H9 (cell line): ENCODE measurements around the gene OSBPL1A. TPM values are rescaled to one million over a fixed set of nuclear protein-coding genes. Genes with fewer than 3 reads are reported as not detected.

Source experiments
- DNase-seq: peaks from one replicate; pipeline ENCODE4 v3.0.0-alpha.2; 2017
- H2AFZ ChIP-seq: one replicate; pipeline ENCODE4 v1.6.1; 2013; ENCODE audit warnings: mild to moderate bottlenecking, low read length, control low read depth, moderate library complexity
- H2AK5ac ChIP-seq: 2 replicates; pipeline ENCODE4 v1.6.1; 2013; ENCODE audit warnings: low read length, control low read depth, mixed read lengths; ENCODE audit not compliant: insufficient read length
- H2BK120ac ChIP-seq: one replicate; pipeline ENCODE4 v1.6.1; 2013; ENCODE audit warnings: low read depth, mild to moderate bottlenecking, low read length, control low read depth, inconsistent platforms; ENCODE audit not compliant: poor library complexity, severe bottlenecking
- H2BK12ac ChIP-seq: 2 replicates; pipeline ENCODE4 v1.6.1; 2013; ENCODE audit warnings: low read length, control low read depth, mixed read lengths, low read depth; ENCODE audit not compliant: insufficient read length
- H2BK15ac ChIP-seq: 2 replicates; pipeline ENCODE4 v1.6.1; 2013; ENCODE audit warnings: low read depth, low read length, control low read depth
- H2BK20ac ChIP-seq: one replicate; pipeline ENCODE4 v1.6.1; 2013; ENCODE audit warnings: low read depth, mild to moderate bottlenecking, low read length, control low read depth, inconsistent platforms; ENCODE audit not compliant: poor library complexity, severe bottlenecking
- H2BK5ac ChIP-seq: 2 replicates; pipeline ENCODE4 v1.6.1; 2013; ENCODE audit warnings: low read length, control low read depth, mixed read lengths; ENCODE audit not compliant: insufficient read length
- H3K14ac ChIP-seq: 2 replicates; pipeline ENCODE4 v1.6.1; 2013; ENCODE audit warnings: low read length, control low read depth; ENCODE audit not compliant: insufficient read depth
- H3K18ac ChIP-seq: 2 replicates; pipeline ENCODE4 v1.6.1; 2013; ENCODE audit warnings: low read depth, mild to moderate bottlenecking, mixed read lengths, low read length, control low read depth; ENCODE audit not compliant: insufficient read length
- H3K23ac ChIP-seq: 2 replicates; pipeline ENCODE4 v1.6.1; 2013; ENCODE audit warnings: low read length, control low read depth, mixed read lengths, low read depth; ENCODE audit not compliant: insufficient read length
- H3K23me2 ChIP-seq: 2 replicates; pipeline ENCODE4 v1.6.1; 2013; ENCODE audit warnings: low read depth, mild to moderate bottlenecking, mixed read lengths, low read length, control low read depth; ENCODE audit not compliant: insufficient read length, poor library complexity, severe bottlenecking
- H3K27ac ChIP-seq: 2 replicates; pipeline ENCODE4 v1.5.1; 2013; ENCODE audit warnings: low read length, control low read depth, mixed read lengths, low read depth; ENCODE audit not compliant: insufficient read length
- H3K27me3 ChIP-seq: 2 replicates; pipeline ENCODE4 v1.6.1; 2013; ENCODE audit warnings: low read length, control low read depth, inconsistent platforms; ENCODE audit not compliant: insufficient read depth
- H3K4ac ChIP-seq: 2 replicates; pipeline ENCODE4 v1.6.1; 2013; ENCODE audit warnings: low read depth, mild to moderate bottlenecking, control low read depth, inconsistent platforms, low read length, moderate library complexity
- H3K4me1 ChIP-seq: 2 replicates; pipeline ENCODE4 v1.6.1; 2013; ENCODE audit warnings: low read length, control low read depth, inconsistent platforms; ENCODE audit not compliant: insufficient read depth
- H3K4me2 ChIP-seq: 2 replicates; pipeline ENCODE4 v1.6.1; 2013; ENCODE audit warnings: low read length, control low read depth, mixed read lengths; ENCODE audit not compliant: insufficient read length, insufficient read depth
- H3K56ac ChIP-seq: 2 replicates; pipeline ENCODE4 v1.6.1; 2013; ENCODE audit warnings: low read depth, mild to moderate bottlenecking, mixed read lengths, low read length, control low read depth; ENCODE audit not compliant: insufficient read length
- H3K79me1 ChIP-seq: 2 replicates; pipeline ENCODE4 v1.6.1; 2013; ENCODE audit warnings: low read depth, mild to moderate bottlenecking, moderate library complexity, low read length, control low read depth, inconsistent platforms; ENCODE audit not compliant: insufficient read depth, poor library complexity, severe bottlenecking
- H3K79me2 ChIP-seq: 2 replicates; pipeline ENCODE4 v1.6.1; 2013; ENCODE audit warnings: low read length, control low read depth, inconsistent platforms; ENCODE audit not compliant: insufficient read depth
- H3K9ac ChIP-seq: 2 replicates; pipeline ENCODE4 v1.6.1; 2013; ENCODE audit warnings: low read length, control low read depth, mixed read lengths; ENCODE audit not compliant: insufficient read length; ENCODE audit errors: extremely low read depth
- H3K9me3 ChIP-seq: one replicate; pipeline ENCODE4 v1.6.1; 2013; ENCODE audit warnings: low read depth, low read length, inconsistent platforms; ENCODE audit not compliant: control insufficient read depth
- H3T11ph ChIP-seq: one replicate; pipeline ENCODE4 v1.6.1; 2013; ENCODE audit warnings: mild to moderate bottlenecking, low read length, control low read depth, inconsistent platforms
- H4K20me1 ChIP-seq: one replicate; pipeline ENCODE4 v1.6.1; 2013; ENCODE audit not compliant: control insufficient read depth, insufficient read length, insufficient read depth
- H4K5ac ChIP-seq: 2 replicates; pipeline ENCODE4 v1.6.1; 2013; ENCODE audit warnings: low read depth, mild to moderate bottlenecking, mixed read lengths, low read length, control low read depth; ENCODE audit not compliant: insufficient read length
- H4K8ac ChIP-seq: replicated peaks from 2 replicates; pipeline ENCODE4 v1.6.1; 2013; ENCODE audit warnings: low read length, control low read depth, mixed read lengths, low read depth; ENCODE audit not compliant: insufficient read length
- H4K91ac ChIP-seq: 2 replicates; pipeline ENCODE4 v1.6.1; 2013; ENCODE audit warnings: low read depth, mild to moderate bottlenecking, moderate library complexity, mixed read lengths, low read length, control low read depth; ENCODE audit not compliant: insufficient read length
- H3K27ac Mint-ChIP-seq, 3 experiments: 2 replicates in 2 of 3; 3 replicates in 1 of 3; pipeline ENCODE4 v1.8.0; 2020 to 2021; ENCODE audit warnings: mixed read lengths in 3 of 3, mild to moderate bottlenecking in 1 of 3, moderate library complexity in 1 of 3
- H3K27me3 Mint-ChIP-seq: 2 replicates; pipeline ENCODE4 v1.8.0; 2021; ENCODE audit warnings: low read depth, mild to moderate bottlenecking, moderate library complexity, mixed read lengths
- H3K36me3 Mint-ChIP-seq, 3 experiments: 2 replicates in 2 of 3; 3 replicates in 1 of 3; pipeline ENCODE4 v1.8.0; 2020 to 2021; ENCODE audit warnings: low read depth in 3 of 3, mixed read lengths in 3 of 3; ENCODE audit not compliant: insufficient read depth in 1 of 3
- H3K4me1 Mint-ChIP-seq, 2 experiments: 2 replicates each; pipeline ENCODE4 v1.8.0; 2020; ENCODE audit warnings: mixed read lengths in 2 of 2
- H3K4me3 Mint-ChIP-seq, 2 experiments: 2 replicates in 1 of 2; 3 replicates in 1 of 2; pipeline ENCODE4 v1.8.0; 2020 to 2021; ENCODE audit warnings: mild to moderate bottlenecking in 2 of 2, mixed read lengths in 2 of 2, moderate library complexity in 1 of 2
- H3K9me3 Mint-ChIP-seq, 2 experiments: 2 replicates in 1 of 2; 3 replicates in 1 of 2; pipeline ENCODE4 v1.8.0; 2020; ENCODE audit warnings: mild to moderate bottlenecking in 2 of 2, mixed read lengths in 2 of 2, moderate library complexity in 1 of 2
- WGBS: extraction: QIAGEN DNeasy Blood & Tissue Kit; methylation state at CpG from one replicate; pipeline ENCODE4 v1.1.7; 2013; ENCODE audit warnings: missing lambda C conversion rate, low lambda C conversion rate, mixed read lengths; ENCODE audit not compliant: insufficient read length; ENCODE audit errors: extremely low coverage; 5-methylcytosine and 5-hydroxymethylcytosine counted together
- total RNA-seq: library from RNA; stranded (reverse); gene quantifications from 2 replicates; pipeline ENCODE4 v1.2.1, GENCODE V29; 2021
- TF ChIP-seq, protein P1 (sequence below): fragments of 200-600 bp; sonication (generic); conservative IDR thresholded peaks from 3 replicates; pipeline ENCODE4 v1.8.0; 2021; ENCODE audit warnings: antibody characterized with exemption, mild to moderate bottlenecking

The OSBPL1A gene
- total RNA-seq, 1 experiment from 2014 or later, result 33.9 TPM

- H3K27me3 Mint-ChIP-seq, result no peaks in the 10 kb centered on the region
Observed at GRCh38 chr18:24321071-24321470, 76.6 kb downstream of the OSBPL1A start.

More at GRCh38 chr18:24321071-24321470, 76.6 kb downstream of the OSBPL1A start:
- Histone ChIP-seq H3K14ac (no peak overlapping the region), H4K91ac (no peak overlapping the region), H3K23me2 (no peaks in the 10 kb centered on the region), H3K4me2 (no peak overlapping the region), H2AFZ (no peak overlapping the region), H4K20me1 (no peaks in the 10 kb centered on the region), H2BK20ac (no peak overlapping the region), H3K9ac (no peak overlapping the region), H2BK5ac (no peak overlapping the region), H3K23ac (no peak overlapping the region), H3K4me1 (no peaks in the 10 kb centered on the region), H2BK120ac (no peak overlapping the region), H3K79me1 (no peaks in the 10 kb centered on the region), H3K4ac (no peak overlapping the region), H3K79me2 (no peaks in the 10 kb centered on the region), H2BK15ac (no peak overlapping the region), H4K8ac (no peak overlapping the region), H2BK12ac (no peak overlapping the region), H3K27ac (no peak overlapping the region), H3K9me3 (no peaks in the 10 kb centered on the region), H2AK5ac (no peak overlapping the region), H3K18ac (no peak overlapping the region), H4K5ac (no peak overlapping the region), H3K27me3 (no peaks in the 10 kb centered on the region), H3T11ph (no peak overlapping the region), H3K56ac (no peak overlapping the region)
- no peaks in the 10 kb centered on the region for H3K9me3 Mint-ChIP-seq
- H3K4me1 Mint-ChIP-seq, result no peaks in the 10 kb centered on the region; a peak in 1 of 4 replicates
- no peak overlapping the region for H3K4me3 Mint-ChIP-seq
- no peak for DNase-seq
- TF ChIP-seq, protein P1, sequence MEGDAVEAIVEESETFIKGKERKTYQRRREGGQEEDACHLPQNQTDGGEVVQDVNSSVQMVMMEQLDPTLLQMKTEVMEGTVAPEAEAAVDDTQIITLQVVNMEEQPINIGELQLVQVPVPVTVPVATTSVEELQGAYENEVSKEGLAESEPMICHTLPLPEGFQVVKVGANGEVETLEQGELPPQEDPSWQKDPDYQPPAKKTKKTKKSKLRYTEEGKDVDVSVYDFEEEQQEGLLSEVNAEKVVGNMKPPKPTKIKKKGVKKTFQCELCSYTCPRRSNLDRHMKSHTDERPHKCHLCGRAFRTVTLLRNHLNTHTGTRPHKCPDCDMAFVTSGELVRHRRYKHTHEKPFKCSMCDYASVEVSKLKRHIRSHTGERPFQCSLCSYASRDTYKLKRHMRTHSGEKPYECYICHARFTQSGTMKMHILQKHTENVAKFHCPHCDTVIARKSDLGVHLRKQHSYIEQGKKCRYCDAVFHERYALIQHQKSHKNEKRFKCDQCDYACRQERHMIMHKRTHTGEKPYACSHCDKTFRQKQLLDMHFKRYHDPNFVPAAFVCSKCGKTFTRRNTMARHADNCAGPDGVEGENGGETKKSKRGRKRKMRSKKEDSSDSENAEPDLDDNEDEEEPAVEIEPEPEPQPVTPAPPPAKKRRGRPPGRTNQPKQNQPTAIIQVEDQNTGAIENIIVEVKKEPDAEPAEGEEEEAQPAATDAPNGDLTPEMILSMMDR, result no peak
- peaks cover 0 to 5% (median 3%) of the 10 kb centered on the region in 3 experiments; a peak in 3 of 7 replicates for H3K36me3 Mint-ChIP-seq
- no CpG with 5 or more reads among the region's 1 CpG for WGBS
- H3K27ac Mint-ChIP-seq, result no peak overlapping the region
